PC-9 (cell line): ENCODE results near the gene EGFLAM.

Source experiments
- CTCF ChIP-seq: fragments of 200-600 bp; sonication (generic); conservative IDR thresholded peaks from 2 replicates; pipeline ENCODE4 v1.6.1; 2017; ENCODE audit warnings: mixed run types, antibody characterized with exemption, mild to moderate bottlenecking, moderate library complexity
- EZH2 ChIP-seq: fragments of 200-600 bp; sonication (generic); IDR thresholded peaks from 2 replicates; pipeline ENCODE4 v1.8.0; 2017; ENCODE audit warnings: antibody characterized with exemption, low read depth

GRCh38 chr5:38319491-38319890 is 61.1 kb downstream of the EGFLAM start:
- TF ChIP-seq CTCF (no peak), EZH2 (no peak)
